HepG2 (cell line): ENCODE data around the gene ASB16. TPM values are rescaled to one million over a fixed set of nuclear protein-coding genes. Genes with fewer than 3 reads are reported as not detected.

Experiments
- CEBPB ChIP-seq: IDR thresholded peaks from 2 replicates; pipeline ENCODE4 v1.6.1; 2011; ENCODE audit warnings: low read depth, low read length, improper control_type of control experiment, borderline replicate concordance
- HINFP ChIP-seq: sonication (generic); formaldehyde crosslinking; IDR thresholded peaks from 2 replicates; pipeline ENCODE4 v1.4.0; 2020; ENCODE audit warnings: low read depth, mild to moderate bottlenecking, missing genetic modification reagents
- KAT7 ChIP-seq: IDR thresholded peaks from 2 replicates; pipeline ENCODE4 v1.6.1; 2018; ENCODE audit warnings: borderline replicate concordance, missing compliant biosample characterization
- KAT8 ChIP-seq: IDR thresholded peaks from 2 replicates; pipeline ENCODE4 v1.6.1; 2016; ENCODE audit warnings: missing genetic modification reagents, missing compliant biosample characterization
- KDM6A ChIP-seq: IDR thresholded peaks from 2 replicates; pipeline ENCODE4 v1.6.1; 2016; ENCODE audit warnings: low read depth
- MTA1 ChIP-seq: sonication (generic); formaldehyde crosslinking; IDR thresholded peaks from 2 replicates; pipeline ENCODE4 v1.4.0; 2020; ENCODE audit warnings: missing genetic modification reagents, mild to moderate bottlenecking, borderline replicate concordance
- NFIC ChIP-seq: IDR thresholded peaks from 2 replicates; pipeline ENCODE4 v1.6.1; 2012; ENCODE audit warnings: mild to moderate bottlenecking, low read length, inconsistent platforms
- PLSCR1 ChIP-seq: sonication (generic); formaldehyde crosslinking; IDR thresholded peaks from 2 replicates; pipeline ENCODE4 v1.5.0; 2020; ENCODE audit warnings: missing genetic modification reagents, mild to moderate bottlenecking, borderline replicate concordance
- SNAI1 ChIP-seq: sonication (generic); formaldehyde crosslinking; IDR thresholded peaks from 2 replicates; pipeline ENCODE4 v1.5.0; 2020; ENCODE audit warnings: mild to moderate bottlenecking, missing genetic modification reagents, borderline replicate concordance
- TBX2 ChIP-seq: sonication (generic); formaldehyde crosslinking; IDR thresholded peaks from 2 replicates; pipeline ENCODE4 v1.5.0; 2020; ENCODE audit warnings: missing genetic modification reagents, mild to moderate bottlenecking, borderline replicate concordance
- TFDP1 ChIP-seq: IDR thresholded peaks from 2 replicates; pipeline ENCODE4 v1.6.1; 2016; ENCODE audit warnings: missing compliant biosample characterization, missing genetic modification reagents, borderline replicate concordance
- TRIM22 ChIP-seq: fragments of 450-650 bp; IDR thresholded peaks from 2 replicates; pipeline ENCODE4 v1.6.1; 2017
- ZBTB21 ChIP-seq: sonication (generic); formaldehyde crosslinking; IDR thresholded peaks from 2 replicates; pipeline ENCODE4 v1.4.0; 2020; ENCODE audit warnings: missing genetic modification reagents
- ZBTB7B ChIP-seq: sonication (generic); formaldehyde crosslinking; IDR thresholded peaks from 2 replicates; pipeline ENCODE4 v1.4.0; 2020; ENCODE audit warnings: missing genetic modification reagents
- ZEB1 ChIP-seq: IDR thresholded peaks from 2 replicates; pipeline ENCODE4 v1.6.1; 2012; ENCODE audit warnings: mild to moderate bottlenecking, low read depth, inconsistent platforms; ENCODE audit not compliant: insufficient replicate concordance
- ZNF510 ChIP-seq: sonication (generic); formaldehyde crosslinking; IDR thresholded peaks from 2 replicates; pipeline ENCODE4 v1.4.0; 2020; ENCODE audit warnings: low read depth, mild to moderate bottlenecking, missing genetic modification reagents
- ZNF546 ChIP-seq: sonication (generic); formaldehyde crosslinking; conservative IDR thresholded peaks from 2 replicates; pipeline ENCODE4 v1.8.1; 2023; ENCODE audit warnings: mild to moderate bottlenecking, missing genetic modification reagents
- ZSCAN25 ChIP-seq: sonication (generic); formaldehyde crosslinking; IDR thresholded peaks from 2 replicates; pipeline ENCODE4 v1.8.0; 2022; ENCODE audit warnings: mild to moderate bottlenecking, missing genetic modification reagents
- polyA plus RNA-seq, 8 experiments: library from polyadenylated mRNA; depleted of rRNA in 3 of 8; stranded (reverse) in 7 of 8; unstranded in 1 of 8; fragments of >200 nt; fragmentation: Illumina TruSeq in 4 of 8; extraction: Trizol in 4 of 8; gene quantifications; 2 replicates each; pipeline versions ENCODE4 v1.2.1 to v1.2.3, GENCODE V29; 2011 to 2016; ENCODE audit warnings: low read depth in 4 of 8, missing spikeins in 1 of 8, mixed read lengths in 1 of 8; ENCODE audit not compliant: insufficient read depth in 1 of 8
- total RNA-seq, 5 experiments: library from RNA; depleted of rRNA; stranded (reverse); fragments of >200 nt; fragmentation: Illumina TruSeq; extraction: Trizol; gene quantifications; 2 replicates each; pipeline ENCODE4 v1.2.3, GENCODE V29; 2016; ENCODE audit warnings: low read depth in 1 of 5
- TF ChIP-seq, protein P1 (sequence below): IDR thresholded peaks from 2 replicates; pipeline ENCODE4 v1.6.1; 2016; ENCODE audit warnings: mild to moderate bottlenecking, missing biosample characterization, missing genetic modification reagents
- TF ChIP-seq, protein P2 (sequence below): sonication (generic); formaldehyde crosslinking; IDR thresholded peaks from 2 replicates; pipeline ENCODE4 v1.5.1; 2020; ENCODE audit warnings: mild to moderate bottlenecking, missing genetic modification reagents, moderate library complexity
- TF ChIP-seq, protein P3 (sequence below): sonication (generic); formaldehyde crosslinking; conservative IDR thresholded peaks from 2 replicates; pipeline ENCODE4 v1.4.0; 2020; ENCODE audit warnings: missing genetic modification reagents
- TF ChIP-seq, protein P4 (sequence below): IDR thresholded peaks from 2 replicates; pipeline ENCODE4 v1.6.1; 2012; ENCODE audit warnings: inconsistent platforms

Gene ASB16
- total and polyA plus RNA-seq, 2 of the 13 experiments (the other 11 are each of a cell fraction or from before 2014, with no cell fraction given) = 0.07 TPM; not detected in 1

DNA sequence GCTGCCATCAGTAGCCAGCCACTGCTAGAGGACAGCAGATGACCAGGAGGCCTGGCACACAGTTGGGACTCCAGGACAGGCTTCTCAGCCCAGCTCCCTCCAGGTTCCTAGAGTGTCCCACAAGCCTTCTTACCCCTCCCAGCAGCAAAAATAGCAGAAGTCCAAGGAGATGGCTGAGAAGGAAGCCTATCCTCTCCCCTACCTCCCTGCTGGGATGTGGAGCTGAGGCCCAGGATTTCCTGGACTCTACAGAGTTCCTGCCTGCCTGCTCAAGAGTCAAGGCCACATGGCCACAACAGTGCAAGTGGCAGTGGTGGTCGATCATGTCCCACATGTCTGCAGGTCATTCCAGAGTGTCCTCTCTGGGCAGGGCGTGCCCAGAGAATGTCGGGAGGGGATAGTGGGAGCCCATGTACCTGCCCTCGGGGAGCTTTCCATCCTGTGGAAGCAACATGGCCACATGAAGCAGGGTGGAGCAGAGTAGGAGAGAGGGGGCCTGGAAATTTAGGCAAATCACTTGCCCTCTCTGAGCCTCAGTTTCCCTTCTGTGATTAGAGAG lies 36.5 kb upstream of the ASB16 start (continued):
- TF ChIP-seq, protein P1, sequence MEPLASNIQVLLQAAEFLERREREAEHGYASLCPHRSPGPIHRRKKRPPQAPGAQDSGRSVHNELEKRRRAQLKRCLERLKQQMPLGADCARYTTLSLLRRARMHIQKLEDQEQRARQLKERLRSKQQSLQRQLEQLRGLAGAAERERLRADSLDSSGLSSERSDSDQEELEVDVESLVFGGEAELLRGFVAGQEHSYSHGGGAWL = no peak
- TF ChIP-seq ZSCAN25 (CRISPR knock-in tag) (peak; percentile 81; the same call in 1 of the 2 replicates), ZNF510 (peak; percentile 73; the same call in 1 of the 2 replicates), CEBPB (no peak), NFIC (no peak), ZBTB21 (no peak), ZBTB7B (peak; percentile 85), KAT7 (CRISPR knock-in tag) (peak; percentile 64; the same call in 1 of the 2 replicates), PLSCR1 (CRISPR knock-in tag) (no peak), KAT8 (CRISPR knock-in tag) (peak; percentile 77), ZNF546 (0 out of 2 replicates have a peak, but pooled peaks have one; percentile 40), MTA1 (CRISPR knock-in tag) (peak; percentile 93), KDM6A (CRISPR knock-in tag) (peak; percentile 64; the same call in 1 of the 2 replicates), ZEB1 (peak; percentile 32), SNAI1 (CRISPR knock-in tag) (no peak), TRIM22 (no peak), TFDP1 (CRISPR knock-in tag) (peak; percentile 47; the same call in 1 of the 2 replicates), HINFP (0 out of 2 replicates have a peak, but pooled peaks have one; percentile 57), TBX2 (CRISPR knock-in tag) (0 out of 2 replicates have a peak, but pooled peaks have one; percentile 20)
- TF ChIP-seq, protein P2, sequence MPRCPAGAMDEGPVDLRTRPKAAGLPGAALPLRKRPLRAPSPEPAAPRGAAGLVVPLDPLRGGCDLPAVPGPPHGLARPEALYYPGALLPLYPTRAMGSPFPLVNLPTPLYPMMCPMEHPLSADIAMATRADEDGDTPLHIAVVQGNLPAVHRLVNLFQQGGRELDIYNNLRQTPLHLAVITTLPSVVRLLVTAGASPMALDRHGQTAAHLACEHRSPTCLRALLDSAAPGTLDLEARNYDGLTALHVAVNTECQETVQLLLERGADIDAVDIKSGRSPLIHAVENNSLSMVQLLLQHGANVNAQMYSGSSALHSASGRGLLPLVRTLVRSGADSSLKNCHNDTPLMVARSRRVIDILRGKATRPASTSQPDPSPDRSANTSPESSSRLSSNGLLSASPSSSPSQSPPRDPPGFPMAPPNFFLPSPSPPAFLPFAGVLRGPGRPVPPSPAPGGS (CRISPR knock-in tag) = peak; percentile 85
- TF ChIP-seq, protein P3, sequence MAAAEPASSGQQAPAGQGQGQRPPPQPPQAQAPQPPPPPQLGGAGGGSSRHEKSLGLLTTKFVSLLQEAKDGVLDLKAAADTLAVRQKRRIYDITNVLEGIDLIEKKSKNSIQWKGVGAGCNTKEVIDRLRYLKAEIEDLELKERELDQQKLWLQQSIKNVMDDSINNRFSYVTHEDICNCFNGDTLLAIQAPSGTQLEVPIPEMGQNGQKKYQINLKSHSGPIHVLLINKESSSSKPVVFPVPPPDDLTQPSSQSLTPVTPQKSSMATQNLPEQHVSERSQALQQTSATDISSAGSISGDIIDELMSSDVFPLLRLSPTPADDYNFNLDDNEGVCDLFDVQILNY (CRISPR knock-in tag) = no peak
- TF ChIP-seq, protein P4, sequence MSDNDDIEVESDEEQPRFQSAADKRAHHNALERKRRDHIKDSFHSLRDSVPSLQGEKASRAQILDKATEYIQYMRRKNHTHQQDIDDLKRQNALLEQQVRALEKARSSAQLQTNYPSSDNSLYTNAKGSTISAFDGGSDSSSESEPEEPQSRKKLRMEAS = peak; percentile 95
